ENCODE data around the gene SLC43A2. TPM values are rescaled to one million over a fixed set of nuclear protein-coding genes. Genes with fewer than 3 reads are reported as not detected.
"Not testable (repeated sequence)": the region's sequence is repeated elsewhere in the genome, so short reads cannot be mapped to it uniquely, and the experiment has no call there.

The SLC43A2 gene
- total RNA-seq, 1 donor from 2014 or later, result 30.8 TPM

DNA sequence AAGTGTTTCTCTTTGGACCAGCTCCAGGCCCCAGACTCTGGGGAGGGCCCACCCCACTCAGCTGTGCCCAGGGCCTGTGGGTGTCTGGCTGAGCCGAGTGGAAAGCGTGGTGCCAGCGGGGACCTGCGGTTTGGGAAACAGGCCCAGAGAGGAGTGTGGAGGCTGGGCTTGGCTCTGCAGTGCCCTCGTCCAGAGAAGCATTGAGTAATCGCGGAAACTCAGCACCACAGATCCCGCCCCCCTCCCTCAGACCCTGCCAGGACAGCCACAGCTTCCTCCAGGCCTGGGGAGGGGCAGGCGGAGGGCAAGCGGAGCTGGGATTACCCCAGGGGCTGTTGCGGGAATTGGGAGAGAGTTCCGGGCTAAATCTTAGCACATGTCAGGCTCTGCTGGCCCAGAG, 51.5 kb downstream of the SLC43A2 start:
- intact Hi-C loops (cut with DNase I), result loop anchor here (5.0 to 10.0 kb wide), 3 partner anchors 50 to 148 kb away; partner anchors contain the start of genes RILP, SCARF1, SLC43A2 and WDR81
- peak; percentile 93 for ATAC-seq

DNA sequence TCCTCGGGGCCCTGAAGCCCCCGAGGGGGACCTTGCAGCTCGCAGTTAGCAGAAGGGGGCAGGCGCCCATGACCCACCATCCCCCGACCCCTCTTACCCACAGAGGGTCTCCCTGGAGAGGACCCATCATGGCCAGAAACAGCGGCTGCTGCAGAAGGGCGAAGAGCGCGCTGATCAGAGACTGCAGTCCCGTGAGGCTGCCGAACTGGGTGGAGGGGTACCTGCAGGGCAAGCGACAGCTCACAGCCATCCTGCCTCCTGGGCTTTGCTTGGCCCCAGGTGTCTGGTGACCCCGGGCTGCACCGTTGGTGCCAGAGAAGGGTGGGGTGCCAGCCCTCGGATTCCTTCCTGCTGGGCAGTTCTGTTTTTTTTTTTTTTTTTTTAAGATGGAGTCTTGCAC, 52.1 kb downstream of the SLC43A2 start:
- DNase-seq (ENCODE audit: low spot score), result no peak
- no peak for ATAC-seq
- intact Hi-C loops (cut with DNase I), result loop anchor here (5.0 to 10.0 kb wide), 3 partner anchors 51 to 148 kb away; partner anchors contain the start of genes RILP, SCARF1, SLC43A2 and WDR81

More for the DNA sequence above, 51.5 kb downstream of the SLC43A2 start:
- DNase-seq (ENCODE audit: low spot score), result peak; percentile 93

GRCh38 chr17:1574697-1575471, 53.8 kb downstream of the SLC43A2 start:
- no peak for ATAC-seq
- intact Hi-C loops (cut with DNase I), result loop anchor here (5.0 to 10.0 kb wide), 3 partner anchors 52 to 150 kb away; partner anchors contain the start of genes RILP, SCARF1, SLC43A2 and WDR81
- DNase-seq (ENCODE audit: low spot score), result peak; percentile 76

DNA sequence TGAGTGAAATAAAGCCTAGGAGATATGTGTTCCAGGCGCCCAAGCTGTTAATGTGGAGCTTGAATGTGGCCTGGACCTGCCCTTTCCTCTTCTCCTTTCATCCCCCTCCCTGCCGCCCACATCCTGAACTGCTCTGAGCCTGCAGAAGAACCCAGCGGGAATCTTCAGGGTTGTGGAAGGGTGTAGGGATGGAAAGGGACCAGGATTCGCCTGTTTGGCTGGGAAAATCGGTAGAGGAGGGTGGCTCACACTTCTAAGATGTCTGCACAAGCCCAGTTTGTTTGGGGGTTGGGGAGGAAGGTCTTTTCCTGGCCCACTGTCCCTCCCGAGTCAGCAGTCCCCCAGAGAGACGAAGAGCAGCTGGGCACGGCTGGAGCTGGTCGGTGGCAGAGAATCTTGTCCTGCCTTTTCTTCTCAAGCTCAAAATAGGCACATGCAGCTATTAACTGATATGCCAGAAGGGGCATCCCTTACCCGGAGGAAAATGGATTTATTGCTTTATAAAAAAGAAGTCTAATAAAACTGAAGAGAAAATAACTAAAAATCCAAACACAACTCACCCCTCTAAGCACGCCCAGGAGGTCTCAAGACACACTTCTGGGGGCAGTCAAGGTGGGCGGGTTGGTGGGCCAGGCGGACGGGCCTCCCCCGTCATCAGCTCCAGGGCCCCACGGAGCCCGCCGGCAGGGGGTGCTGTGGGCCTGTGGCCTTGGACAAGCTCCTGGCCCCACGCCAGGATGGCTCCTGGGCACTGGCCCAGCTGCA, 54.5 kb downstream of the SLC43A2 start:
- intact Hi-C loops (cut with DNase I), result loop anchor here (10.0 kb wide), 1 partner anchor 151 kb away; the partner anchor contains the start of gene WDR81

GRCh38 chr17:1572646-1573045, 56.0 kb downstream of the SLC43A2 start:
- DNase-seq (ENCODE audit: low spot score); ATAC-seq: not testable (repeated sequence)
- intact Hi-C loops (cut with DNase I), result loop anchor here (10.0 kb wide), 1 partner anchor 152 kb away; the partner anchor contains the start of gene WDR81

More for the DNA sequence above, 54.5 kb downstream of the SLC43A2 start:
- peak; percentile 61 for ATAC-seq
- peak; percentile 94 for DNase-seq (ENCODE audit: low spot score)

- intact Hi-C loops (cut with DNase I), result loop anchor here (10.0 kb wide), 1 partner anchor 153 kb away; the partner anchor contains the start of gene WDR81
These were observed 57.3 kb downstream of the SLC43A2 start for GRCh38 chr17:1571341-1571704.

GRCh38 chr17:1568950-1569810, 59.5 kb downstream of the SLC43A2 start:
- DNase-seq (ENCODE audit: low spot score) (no peak), ATAC-seq (no peak)
- intact Hi-C loops (cut with DNase I), result no loop called here

More at GRCh38 chr17:1571341-1571704, 57.3 kb downstream of the SLC43A2 start:
- ATAC-seq (no peak), DNase-seq (ENCODE audit: low spot score) (no peak)

DNA sequence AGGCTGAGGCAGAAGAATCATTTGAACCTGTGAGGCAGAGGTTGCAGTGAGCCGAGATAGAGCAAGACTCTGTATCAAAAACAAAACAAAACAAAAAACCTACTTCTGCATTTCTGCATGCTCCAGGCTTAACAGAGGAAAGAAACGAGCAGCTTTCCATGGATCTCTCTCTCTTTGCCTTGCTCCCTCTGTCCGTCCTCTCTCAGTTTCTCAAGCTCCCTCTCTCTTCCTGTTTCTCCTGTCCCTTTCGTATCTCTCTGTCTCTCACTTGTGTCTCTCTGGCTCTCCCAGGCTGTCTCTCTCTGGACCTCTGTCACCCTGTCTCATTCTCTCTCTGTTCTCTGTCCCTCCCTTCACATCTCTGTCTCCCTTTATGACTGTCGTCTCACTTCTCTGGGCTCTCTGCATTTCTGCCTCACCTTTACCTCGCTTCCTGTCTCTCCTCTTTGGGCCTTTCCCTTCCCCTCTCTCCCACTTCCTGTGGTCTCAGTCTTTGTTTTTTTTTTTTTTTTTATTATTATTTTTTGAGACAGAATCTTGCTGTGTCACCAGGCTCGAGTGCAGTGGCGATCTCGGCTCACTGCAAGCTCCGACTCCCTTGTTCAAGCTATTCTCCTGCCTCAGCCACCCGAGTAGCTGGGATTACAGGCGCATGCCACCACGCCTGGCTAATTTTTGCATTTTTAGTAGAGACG, 62.0 kb downstream of the SLC43A2 start:
- no peak for DNase-seq (ENCODE audit: low spot score)
- intact Hi-C loops (cut with DNase I), result no loop called here
- ATAC-seq, result no peak

- no peak for ATAC-seq
- no peak for DNase-seq (ENCODE audit: low spot score)
- intact Hi-C loops (cut with DNase I), result no loop called here
These were observed 62.8 kb downstream of the SLC43A2 start for GRCh38 chr17:1565877-1566276.

- ATAC-seq, result no peak
- intact Hi-C loops (cut with DNase I), result no loop called here
- no peak for DNase-seq (ENCODE audit: low spot score)
These were observed 64.6 kb downstream of the SLC43A2 start for GRCh38 chr17:1563786-1564613.

- DNase-seq (ENCODE audit: low spot score); intact Hi-C loops (cut with DNase I); ATAC-seq: not testable (repeated sequence)
These were observed 65.2 kb downstream of the SLC43A2 start for GRCh38 chr17:1563471-1563785.

DNA sequence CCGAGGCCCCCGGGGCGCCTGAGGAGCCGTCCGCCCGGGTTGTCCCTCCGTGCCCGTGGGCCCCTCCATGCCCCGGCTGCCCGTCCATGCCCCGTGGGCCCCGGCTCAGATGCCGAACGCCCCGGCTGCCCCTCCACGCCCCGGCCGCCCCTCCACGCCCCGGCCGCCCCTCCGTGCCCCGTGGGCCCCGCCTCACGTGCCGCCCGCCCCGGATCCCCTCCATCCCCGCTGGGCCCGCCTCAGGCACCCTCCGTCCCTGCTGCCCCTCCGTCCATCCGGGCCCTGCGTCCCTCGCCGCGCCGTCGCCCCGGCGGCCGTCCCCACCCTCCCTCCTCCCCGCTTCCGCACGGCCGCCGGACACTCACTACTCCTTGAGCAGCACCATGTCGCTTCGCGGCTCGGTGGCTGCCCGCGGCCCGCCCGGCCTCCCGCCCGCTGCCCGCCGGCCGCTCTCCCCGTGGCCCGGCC, 66.4 kb downstream of the SLC43A2 start:
- DNase-seq (ENCODE audit: low spot score) (no peak), ATAC-seq (no peak)
- intact Hi-C loops (cut with DNase I), result no loop called here

DNA sequence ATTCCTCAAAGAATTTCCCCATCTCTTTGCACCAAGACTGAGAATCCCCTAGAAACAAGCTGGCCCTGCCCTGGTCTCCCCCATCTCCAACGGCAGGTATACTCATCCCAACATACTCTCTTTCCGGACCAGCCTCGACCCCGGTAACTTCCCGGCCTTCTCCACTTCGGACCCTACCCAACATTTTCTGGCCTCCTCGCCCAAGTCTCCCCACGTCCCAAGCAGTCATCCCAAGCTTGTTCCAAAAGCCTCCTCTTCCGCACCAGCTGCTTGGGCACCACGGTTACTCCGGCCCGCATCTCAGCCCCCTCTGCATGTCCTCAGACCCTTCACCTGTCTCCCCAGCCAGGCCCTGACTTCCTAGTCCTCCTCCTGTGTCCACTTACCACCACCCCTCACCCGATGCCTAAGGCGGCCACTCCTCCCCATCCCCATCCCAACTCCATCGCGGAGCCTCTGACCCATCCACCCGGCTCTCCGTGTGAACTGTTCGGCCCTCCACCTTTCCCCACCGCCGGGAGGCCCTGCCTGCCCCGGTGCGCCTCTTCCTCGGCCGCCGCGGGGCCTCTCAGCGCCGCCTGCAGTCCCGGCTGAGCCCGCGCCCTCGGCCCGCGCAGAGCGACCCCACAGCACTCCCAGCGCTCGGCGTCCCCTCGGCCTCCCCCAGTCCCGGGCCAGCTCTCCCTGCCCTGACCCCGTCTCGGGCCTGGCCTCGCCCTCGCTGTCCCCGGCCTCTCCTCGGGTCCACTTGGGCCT, 67.0 kb downstream of the SLC43A2 start:
- intact Hi-C loops (cut with DNase I), result no loop called here
- no peak for DNase-seq (ENCODE audit: low spot score)
- no peak for ATAC-seq

DNA sequence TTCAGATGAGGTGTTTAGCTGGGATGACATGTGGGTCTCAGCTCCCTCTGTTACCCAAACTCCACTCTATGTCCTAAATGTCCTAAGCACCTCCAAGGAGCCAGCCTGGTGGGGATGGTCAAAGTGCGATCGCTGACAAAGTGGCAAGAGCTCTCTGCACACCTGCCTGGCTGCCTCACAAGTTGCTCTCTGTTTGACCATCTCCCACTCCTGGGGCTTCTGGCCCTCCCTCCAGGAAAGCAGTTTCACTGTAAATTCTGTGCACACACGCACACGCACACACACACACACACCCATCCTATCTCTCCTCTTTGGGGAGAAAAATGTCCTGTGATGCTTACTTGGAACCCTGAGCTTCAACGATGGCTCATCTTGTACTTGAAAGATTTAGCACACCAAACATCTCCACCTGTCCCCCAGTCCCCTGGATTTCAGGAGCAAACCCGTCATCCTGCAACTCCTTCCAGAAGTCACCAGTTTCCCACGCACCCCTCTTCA, 67.7 kb downstream of the SLC43A2 start:
- intact Hi-C loops (cut with DNase I), result no loop called here
- DNase-seq (ENCODE audit: low spot score) (no peak), ATAC-seq (no peak)

- intact Hi-C loops (cut with DNase I), result no loop called here
- ATAC-seq, result peak; percentile 1
- DNase-seq (ENCODE audit: low spot score), result no peak
These were observed 68.4 kb downstream of the SLC43A2 start for GRCh38 chr17:1560101-1560857.

All from sciatic nerve (tissue), 2 donors.